Measurements from ENCODE around the gene GNB1. TPM values are rescaled to one million over a fixed set of nuclear protein-coding genes. Genes with fewer than 3 reads are reported as not detected.

The GNB1 gene
- total RNA-seq, 1 donor: 88.7 TPM

- Histone ChIP-seq H3K27ac (ENCODE audit: low read depth, low read length) (peak overlapping the region; percentile 52), H4K20me1 (ENCODE audit: insufficient read depth, low read length) (peaks cover 55% of the 10 kb centered on the region)
- no peak for TF ChIP-seq CTCF (IDR thresholded peaks at IDR 0.05; ENCODE audit: extremely low read depth, low read depth, low read length)
Measured at GRCh38 chr1:1833456-1833855, 57.4 kb downstream of the GNB1 start.

DNA sequence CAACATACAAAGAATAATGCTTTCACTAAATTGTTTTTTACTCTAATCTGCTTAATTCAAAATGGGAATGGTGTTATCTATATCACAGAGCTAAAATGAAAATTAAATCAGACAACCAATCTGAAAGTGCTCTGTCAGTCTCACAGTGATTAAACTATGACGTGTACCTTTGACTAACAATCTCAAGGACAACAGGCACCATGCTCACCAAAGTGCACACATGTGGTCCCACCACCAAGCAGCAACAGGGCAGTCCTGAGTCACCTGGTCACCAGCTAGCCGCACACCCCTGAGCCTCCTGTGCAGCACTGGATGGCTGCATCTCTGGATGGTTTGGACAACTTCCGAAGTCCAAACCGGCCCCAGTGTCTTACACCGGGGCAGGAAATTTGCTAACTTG, 58.1 kb downstream of the GNB1 start:
- no peak for TF ChIP-seq CTCF (IDR thresholded peaks at IDR 0.05; ENCODE audit: extremely low read depth, low read depth, low read length)
- peaks cover 12% of the 10 kb centered on the region for H3K4me1 ChIP-seq (ENCODE audit: insufficient read depth, low read length)
- H4K20me1 ChIP-seq (ENCODE audit: insufficient read depth, low read length): peaks cover 53% of the 10 kb centered on the region
- no peak overlapping the region for H2AFZ ChIP-seq (ENCODE audit: low read length)
- peak; percentile 46 for DNase-seq (ENCODE audit: insufficient read length, low spot score, missing footprints)
- peaks cover 96% of the 10 kb centered on the region for H3K79me2 ChIP-seq (ENCODE audit: insufficient read depth, low read length)
- H3K4me3 ChIP-seq (ENCODE audit: insufficient read depth, low read length): no peak overlapping the region
- H3K27me3 ChIP-seq (ENCODE audit: insufficient read depth, low read length): no peaks in the 10 kb centered on the region
- H3K36me3 ChIP-seq (ENCODE audit: insufficient read depth, low read length): peaks cover 33% of the 10 kb centered on the region
- no peak overlapping the region for H3K27ac ChIP-seq (ENCODE audit: low read depth, low read length)
- H3K9me3 ChIP-seq (ENCODE audit: low read depth, low read length): no peaks in the 10 kb centered on the region
- H3K4me2 ChIP-seq (ENCODE audit: insufficient read depth, low read length): no peak overlapping the region

More at GRCh38 chr1:1833456-1833855, 57.4 kb downstream of the GNB1 start:
- H3K27me3 ChIP-seq (ENCODE audit: insufficient read depth, low read length): no peaks in the 10 kb centered on the region
- H3K9me3 ChIP-seq (ENCODE audit: low read depth, low read length): no peaks in the 10 kb centered on the region
- H3K79me2 ChIP-seq (ENCODE audit: insufficient read depth, low read length): peaks cover 96% of the 10 kb centered on the region
- peaks cover 36% of the 10 kb centered on the region for H3K36me3 ChIP-seq (ENCODE audit: insufficient read depth, low read length)
- no peak overlapping the region for H3K4me2 ChIP-seq (ENCODE audit: insufficient read depth, low read length)
- H3K4me1 ChIP-seq (ENCODE audit: insufficient read depth, low read length): peaks cover 12% of the 10 kb centered on the region
- no peak for DNase-seq (ENCODE audit: insufficient read length, low spot score, missing footprints)
- no peak overlapping the region for H3K4me3 ChIP-seq (ENCODE audit: insufficient read depth, low read length)
- no peak overlapping the region for H2AFZ ChIP-seq (ENCODE audit: low read length)

DNA sequence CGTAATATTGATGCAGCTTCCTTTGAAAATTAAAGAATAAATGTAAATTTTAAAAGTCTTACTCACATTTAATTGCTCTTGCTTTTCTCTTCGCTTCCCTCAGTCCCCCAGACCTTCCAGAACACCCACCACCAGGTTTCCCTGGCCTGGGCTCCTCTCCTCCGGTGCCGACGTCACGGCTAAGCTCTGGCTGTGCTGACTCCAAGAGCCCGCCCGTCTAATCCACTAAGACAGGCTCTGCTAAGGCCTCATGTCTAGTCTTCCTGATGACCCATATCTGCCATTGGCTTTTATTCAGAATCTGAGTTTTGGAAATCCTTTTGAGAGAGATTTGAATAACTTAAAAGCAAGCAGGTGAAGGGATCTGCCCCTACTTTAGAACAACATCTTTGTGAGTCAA, 58.7 kb downstream of the GNB1 start:
- Histone ChIP-seq H3K4me1 (ENCODE audit: insufficient read depth, low read length) (peaks cover 15% of the 10 kb centered on the region), H2AFZ (ENCODE audit: low read length) (no peak overlapping the region), H3K27ac (ENCODE audit: low read depth, low read length) (no peak overlapping the region), H3K36me3 (ENCODE audit: insufficient read depth, low read length) (peaks cover 28% of the 10 kb centered on the region), H4K20me1 (ENCODE audit: insufficient read depth, low read length) (peaks cover 56% of the 10 kb centered on the region), H3K27me3 (ENCODE audit: insufficient read depth, low read length) (no peaks in the 10 kb centered on the region), H3K4me2 (ENCODE audit: insufficient read depth, low read length) (no peak overlapping the region), H3K79me2 (ENCODE audit: insufficient read depth, low read length) (peaks cover 96% of the 10 kb centered on the region), H3K4me3 (ENCODE audit: insufficient read depth, low read length) (no peak overlapping the region), H3K9me3 (ENCODE audit: low read depth, low read length) (no peaks in the 10 kb centered on the region)
- no peak for DNase-seq (ENCODE audit: insufficient read length, low spot score, missing footprints)
- TF ChIP-seq CTCF (IDR thresholded peaks at IDR 0.05; ENCODE audit: extremely low read depth, low read depth, low read length): no peak

DNA sequence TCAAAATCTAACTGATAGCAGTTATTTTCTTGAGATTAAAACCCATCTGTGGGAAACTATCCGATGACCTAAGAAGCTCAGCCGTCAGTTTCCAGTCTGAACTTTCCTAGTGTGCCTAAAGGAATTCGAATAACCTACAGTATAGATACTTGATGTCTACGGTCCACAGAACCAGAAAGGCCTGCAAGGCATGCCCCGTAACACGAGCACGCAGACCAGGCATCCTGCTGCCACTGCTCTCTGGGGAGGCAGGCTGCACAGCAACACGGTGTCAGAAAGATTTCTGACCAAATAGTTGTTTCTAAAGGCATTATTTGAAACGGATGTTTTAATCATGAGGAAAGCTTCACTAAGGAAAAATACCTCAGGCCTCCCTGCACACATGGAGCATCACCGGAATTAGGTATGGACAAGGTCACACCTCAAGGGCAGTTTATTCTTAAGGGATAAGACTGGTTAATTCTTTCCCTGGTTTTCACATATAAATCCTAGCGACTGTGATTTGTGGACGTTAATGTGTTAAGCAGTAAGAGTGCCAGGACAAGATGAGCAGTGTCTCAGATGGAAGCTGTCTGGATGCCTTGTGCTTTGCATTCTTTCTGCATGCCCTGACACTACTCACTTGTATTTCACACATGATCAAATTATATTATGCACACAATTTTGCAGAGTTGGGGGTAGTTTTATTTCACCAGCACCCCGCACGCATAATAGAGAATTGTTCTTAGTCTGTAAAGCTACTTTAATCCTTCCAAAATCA, 63.6 kb downstream of the GNB1 start:
- H3K4me1 ChIP-seq (ENCODE audit: insufficient read depth, low read length): peaks cover 12% of the 10 kb centered on the region
- DNase-seq (ENCODE audit: insufficient read length, low spot score, missing footprints): no peak
- no peaks in the 10 kb centered on the region for H3K27me3 ChIP-seq (ENCODE audit: insufficient read depth, low read length)
- H3K27ac ChIP-seq (ENCODE audit: low read depth, low read length): peak overlapping the region; percentile 38
- H3K4me3 ChIP-seq (ENCODE audit: insufficient read depth, low read length): no peak overlapping the region
- H3K9me3 ChIP-seq (ENCODE audit: low read depth, low read length): no peaks in the 10 kb centered on the region
- no peak for TF ChIP-seq CTCF (IDR thresholded peaks at IDR 0.05; ENCODE audit: extremely low read depth, low read depth, low read length)
- H4K20me1 ChIP-seq (ENCODE audit: insufficient read depth, low read length): peaks cover 42% of the 10 kb centered on the region
- peaks cover 95% of the 10 kb centered on the region for H3K79me2 ChIP-seq (ENCODE audit: insufficient read depth, low read length)
- peak overlapping the region; percentile 5 for H3K4me2 ChIP-seq (ENCODE audit: insufficient read depth, low read length)
- peaks cover 32% of the 10 kb centered on the region for H3K36me3 ChIP-seq (ENCODE audit: insufficient read depth, low read length)
- H2AFZ ChIP-seq (ENCODE audit: low read length): no peak overlapping the region
